PC-9 (cell line): ENCODE results near the gene GRIK3. TPM values are rescaled to one million over a fixed set of nuclear protein-coding genes. Genes with fewer than 3 reads are reported as not detected.

ENCODE experiments used
- BruUV-seq: library from RNA; stranded (reverse); fragments of 400-500 nt; replicated peaks from 2 replicates; lab custom pipeline; 2021; lab: Mats Ljungman, UMichigan
- CTCF ChIA-PET: fragments of 300-600 bp; sonication (Branson Sonifier 250); formaldehyde crosslinking; loops from one replicate; lab custom pipeline; 2022; ENCODE audit warnings: antibody characterized with exemption; lab: Charles Lee
- POLR2A ChIA-PET: fragments of 300-600 bp; sonication (Branson Sonifier 250); formaldehyde crosslinking; loops from one replicate; lab custom pipeline; 2022; ENCODE audit warnings: antibody characterized with exemption; ENCODE audit not compliant: unreplicated experiment; lab: Charles Lee
- DNase-seq, 2 experiments: peaks; one replicate each; pipeline versions ENCODE4 v3.0.0 to v3.0.0-alpha.2; 2015 to 2022; ENCODE audit warnings: mixed read lengths in 1 of 2
- H2AFZ ChIP-seq: fragments of 200-600 bp; sonication (generic); 2 replicates; pipeline ENCODE4 v1.8.1; 2017; ENCODE audit warnings: antibody characterized with exemption
- H3F3A ChIP-seq: fragments of 200-600 bp; sonication (generic); 2 replicates; pipeline ENCODE4 v1.8.1; 2017; ENCODE audit warnings: antibody characterized with exemption, mild to moderate bottlenecking, low read depth; ENCODE audit not compliant: insufficient read depth
- H3K27ac ChIP-seq: fragments of 200-600 bp; sonication (generic); 2 replicates; pipeline ENCODE4 v1.6.1; 2016; ENCODE audit warnings: mixed run types
- H3K27me3 ChIP-seq: fragments of 200-600 bp; sonication (generic); 2 replicates; pipeline ENCODE4 v1.6.1; 2016; ENCODE audit warnings: low read depth, mixed run types; ENCODE audit not compliant: insufficient read depth
- H3K36me3 ChIP-seq: fragments of 200-600 bp; sonication (generic); 2 replicates; pipeline ENCODE4 v1.6.1; 2016; ENCODE audit warnings: low read depth, mixed run types
- H3K4me1 ChIP-seq: fragments of 200-600 bp; sonication (generic); replicated peaks from 2 replicates; pipeline ENCODE4 v1.6.1; 2016; ENCODE audit warnings: mixed run types; ENCODE audit not compliant: insufficient read depth
- H3K4me2 ChIP-seq: fragments of 200-600 bp; sonication (generic); 2 replicates; pipeline ENCODE4 v1.6.1; 2017; ENCODE audit warnings: mixed run types
- H3K4me3 ChIP-seq: fragments of 200-600 bp; sonication (generic); 2 replicates; pipeline ENCODE4 v1.6.1; 2016; ENCODE audit warnings: mixed run types
- H3K79me2 ChIP-seq: fragments of 200-600 bp; sonication (generic); 2 replicates; pipeline ENCODE4 v1.6.1; 2017; ENCODE audit warnings: low read depth, mixed run types
- H3K9me2 ChIP-seq: fragments of 200-600 bp; sonication (generic); 2 replicates; pipeline ENCODE4 v1.8.1; 2017; ENCODE audit warnings: mild to moderate bottlenecking; ENCODE audit not compliant: insufficient read depth
- H3K9me3 ChIP-seq: fragments of 200-600 bp; sonication (generic); 2 replicates; pipeline ENCODE4 v1.8.1; 2016; ENCODE audit warnings: low read depth; ENCODE audit not compliant: insufficient read depth
- H4K20me1 ChIP-seq: fragments of 200-600 bp; sonication (generic); 2 replicates; pipeline ENCODE4 v1.8.1; 2017; ENCODE audit not compliant: insufficient read depth
- EZH2 ChIP-seq: fragments of 200-600 bp; sonication (generic); IDR thresholded peaks from 2 replicates; pipeline ENCODE4 v1.8.0; 2017; ENCODE audit warnings: antibody characterized with exemption, low read depth
- intact Hi-C: fragments of 100-400 bp; cut with micrococcal nuclease; formaldehyde crosslinking; loops from one replicate; pipeline ENCODE4 v1.10.0; 2022; ENCODE audit not compliant: unreplicated experiment
- total RNA-seq: library from RNA; stranded (reverse); gene quantifications from 2 replicates; pipeline ENCODE4 v1.2.3, GENCODE V29; 2021
- TF ChIP-seq, protein P1 (sequence below): fragments of 200-600 bp; sonication (generic); conservative IDR thresholded peaks from 2 replicates; pipeline ENCODE4 v1.6.1; 2017; ENCODE audit warnings: mixed run types, antibody characterized with exemption, mild to moderate bottlenecking, moderate library complexity

GRIK3 gene
- total RNA-seq, 1 experiment from 2014 or later: not detected

DNA sequence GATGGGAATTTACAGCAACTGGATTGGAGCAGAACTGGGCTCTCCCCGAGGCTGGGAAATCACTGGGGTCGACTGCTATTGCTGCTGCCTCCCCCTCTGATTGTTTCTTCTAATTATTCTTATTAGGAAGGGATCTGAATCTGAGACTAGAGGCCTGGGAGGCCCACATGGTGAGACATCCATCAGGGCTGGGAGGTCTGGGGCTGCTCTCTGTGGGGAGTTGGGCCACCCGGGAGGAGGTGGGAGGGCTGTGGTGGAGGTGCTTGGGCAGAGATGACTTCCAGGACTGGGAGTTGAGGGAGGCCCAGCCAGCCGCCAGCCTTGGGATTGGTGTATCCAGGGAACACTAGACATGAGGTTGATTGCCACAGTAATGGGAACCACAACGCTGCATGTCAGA lies 247.9 kb downstream of the GRIK3 start:
- H3K4me2 ChIP-seq: no peak overlapping the region
- intact Hi-C loops: no loop called here
- no peak overlapping the region for H3K4me3 ChIP-seq
- H3K36me3 ChIP-seq: no peaks in the 10 kb centered on the region
- no peaks in the 10 kb centered on the region for H3K9me3 ChIP-seq
- CTCF ChIA-PET: no interaction called here
- no peak overlapping the region for H3K27ac ChIP-seq
- H3K79me2 ChIP-seq: no peaks in the 10 kb centered on the region
- POLR2A ChIA-PET: no interaction called here
- H3K27me3 ChIP-seq: peaks cover 15% of the 10 kb centered on the region; the same call in 1 of the 2 replicates
- H4K20me1 ChIP-seq: no peaks in the 10 kb centered on the region
- no peak for TF ChIP-seq EZH2
- TF ChIP-seq, protein P1, sequence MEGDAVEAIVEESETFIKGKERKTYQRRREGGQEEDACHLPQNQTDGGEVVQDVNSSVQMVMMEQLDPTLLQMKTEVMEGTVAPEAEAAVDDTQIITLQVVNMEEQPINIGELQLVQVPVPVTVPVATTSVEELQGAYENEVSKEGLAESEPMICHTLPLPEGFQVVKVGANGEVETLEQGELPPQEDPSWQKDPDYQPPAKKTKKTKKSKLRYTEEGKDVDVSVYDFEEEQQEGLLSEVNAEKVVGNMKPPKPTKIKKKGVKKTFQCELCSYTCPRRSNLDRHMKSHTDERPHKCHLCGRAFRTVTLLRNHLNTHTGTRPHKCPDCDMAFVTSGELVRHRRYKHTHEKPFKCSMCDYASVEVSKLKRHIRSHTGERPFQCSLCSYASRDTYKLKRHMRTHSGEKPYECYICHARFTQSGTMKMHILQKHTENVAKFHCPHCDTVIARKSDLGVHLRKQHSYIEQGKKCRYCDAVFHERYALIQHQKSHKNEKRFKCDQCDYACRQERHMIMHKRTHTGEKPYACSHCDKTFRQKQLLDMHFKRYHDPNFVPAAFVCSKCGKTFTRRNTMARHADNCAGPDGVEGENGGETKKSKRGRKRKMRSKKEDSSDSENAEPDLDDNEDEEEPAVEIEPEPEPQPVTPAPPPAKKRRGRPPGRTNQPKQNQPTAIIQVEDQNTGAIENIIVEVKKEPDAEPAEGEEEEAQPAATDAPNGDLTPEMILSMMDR: no peak
- H2AFZ ChIP-seq: no peak overlapping the region
- BruUV-seq: no TSS peak
- no peaks in the 10 kb centered on the region for H3K9me2 ChIP-seq
- H3F3A ChIP-seq: no peaks in the 10 kb centered on the region
- H3K4me1 ChIP-seq: no peaks in the 10 kb centered on the region
- DNase-seq: no peak

DNA sequence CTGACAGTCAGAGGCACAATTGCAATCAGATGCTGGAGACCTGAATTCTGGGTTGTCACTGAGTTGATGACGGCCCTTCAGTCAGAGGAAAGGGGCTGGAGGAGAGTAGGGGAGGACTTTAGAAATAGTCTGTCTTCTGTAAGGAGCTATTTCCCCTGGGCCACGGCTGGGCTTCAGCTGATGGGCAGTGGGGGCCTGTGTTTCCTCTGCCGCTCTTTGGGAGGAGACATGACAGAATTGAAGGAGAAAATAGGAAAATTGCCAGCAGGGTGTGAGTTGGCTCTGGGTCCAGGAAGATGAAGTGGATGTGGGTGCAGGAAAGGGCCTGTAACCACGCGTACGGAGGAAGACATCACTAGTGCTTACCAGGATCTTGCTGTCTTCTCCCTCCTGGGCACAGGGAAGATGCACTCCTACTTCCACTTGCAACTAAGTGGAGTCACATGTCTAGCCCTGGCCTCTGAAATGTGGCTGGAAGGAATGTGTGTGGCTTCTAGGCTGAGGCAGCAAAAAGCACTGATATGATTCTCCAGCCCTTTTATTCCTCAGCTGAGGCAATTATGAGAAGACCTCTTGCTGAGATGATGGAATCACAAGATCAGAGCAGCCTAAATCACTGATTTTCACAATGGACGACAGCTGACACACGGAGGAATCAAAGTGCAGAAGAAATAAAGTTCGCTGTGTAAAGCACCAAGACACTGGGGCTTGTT lies 250.0 kb downstream of the GRIK3 start:
- intact Hi-C loops: no loop called here
- ChIA-PET CTCF (no interaction called here), POLR2A (no interaction called here)
- Histone ChIP-seq H2AFZ (no peak overlapping the region), H3K4me2 (no peak overlapping the region), H3K4me3 (no peak overlapping the region), H3F3A (no peaks in the 10 kb centered on the region), H3K9me3 (no peaks in the 10 kb centered on the region), H3K79me2 (no peaks in the 10 kb centered on the region), H3K27ac (no peak overlapping the region), H3K27me3 (peaks cover 22% of the 10 kb centered on the region; the same call in 1 of the 2 replicates), H3K9me2 (no peaks in the 10 kb centered on the region), H3K4me1 (no peaks in the 10 kb centered on the region), H3K36me3 (no peaks in the 10 kb centered on the region), H4K20me1 (no peaks in the 10 kb centered on the region)
- BruUV-seq: no TSS peak
- DNase-seq: no peak
- TF ChIP-seq EZH2: no peak
- TF ChIP-seq, protein P1: no peak

DNA sequence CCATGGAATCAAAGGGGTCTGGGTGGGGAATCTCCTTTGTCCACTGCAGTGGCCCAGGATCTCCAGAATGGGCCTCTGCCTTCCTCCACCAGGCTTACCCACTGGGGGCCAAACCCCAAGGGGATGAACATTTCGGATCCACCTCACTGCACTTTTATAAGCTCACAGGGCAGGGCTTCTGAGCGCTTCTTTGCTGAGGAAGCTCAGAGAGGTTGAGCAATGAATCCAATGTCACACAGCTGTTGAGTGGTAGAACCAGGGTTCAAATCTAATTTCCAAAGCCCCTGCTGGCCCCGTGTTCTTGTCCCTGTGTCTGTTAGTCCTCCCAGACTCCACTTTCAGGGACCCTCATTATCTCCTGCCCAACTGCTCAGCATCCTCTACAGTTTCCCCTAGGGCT lies 250.8 kb downstream of the GRIK3 start:
- Histone ChIP-seq H2AFZ (no peak overlapping the region), H3K36me3 (no peaks in the 10 kb centered on the region), H3K4me2 (no peak overlapping the region), H3K79me2 (no peaks in the 10 kb centered on the region), H3K27ac (no peak overlapping the region), H3K27me3 (peaks cover 24% of the 10 kb centered on the region; the same call in 1 of the 2 replicates), H4K20me1 (no peaks in the 10 kb centered on the region), H3K4me3 (no peak overlapping the region), H3K9me3 (no peaks in the 10 kb centered on the region), H3K9me2 (no peaks in the 10 kb centered on the region), H3K4me1 (no peaks in the 10 kb centered on the region), H3F3A (no peaks in the 10 kb centered on the region)
- intact Hi-C loops: no loop called here
- no TSS peak for BruUV-seq
- no peak for DNase-seq
- POLR2A ChIA-PET: no interaction called here
- TF ChIP-seq, protein P1: no peak
- TF ChIP-seq EZH2: no peak
- CTCF ChIA-PET: no interaction called here
